SK-MEL-5 (cell line): ENCODE results near the gene ARL5C. TPM values are rescaled to one million over a fixed set of nuclear protein-coding genes. Genes with fewer than 3 reads are reported as not detected.
"Not testable (repeated sequence)": the region's sequence is repeated elsewhere in the genome, so short reads cannot be mapped to it uniquely, and the experiment has no call there.

ENCODE experiments used
- DNase-seq: peaks from one replicate; pipeline ENCODE4 v3.0.0-alpha.2; 2016; ENCODE audit warnings: low read depth, low spot score
- in situ Hi-C: cut with HindIII; loops from 2 replicates; pipeline ENCODE4 v1.10.0; 2016; ENCODE audit warnings: low sequenced_read_pairs, high pct_unique_total_duplicates, low pct_unique_long_range_greater_than_20kb
- total RNA-seq: library from RNA; depleted of rRNA; stranded (reverse); fragments of >200 nt; shearing (Covaris generic); gene quantifications from 2 replicates; pipeline ENCODE4 v1.2.3, GENCODE V29; 2014

Gene ARL5C
- total RNA-seq, 1 experiment from 2014 or later = not detected

GRCh38 chr17:39173526-39174274, 7.7 kb upstream of the ARL5C start:
- in situ Hi-C loops = no loop called here
- DNase-seq = no peak

- in situ Hi-C loops = no loop called here
- no peak for DNase-seq
Observed at GRCh38 chr17:39173080-39173479, 7.1 kb upstream of the ARL5C start.

GRCh38 chr17:39171933-39172332, 6.0 kb upstream of the ARL5C start:
- no peak for DNase-seq
- in situ Hi-C loops = no loop called here

- in situ Hi-C loops = no loop called here
Observed at GRCh38 chr17:39170558-39170957, 4.6 kb upstream of the ARL5C start.

GRCh38 chr17:39170109-39170508, 4.1 kb upstream of the ARL5C start:
- no peak for DNase-seq
- in situ Hi-C loops = no loop called here

More at GRCh38 chr17:39170558-39170957, 4.6 kb upstream of the ARL5C start:
- no peak for DNase-seq

- no peak for DNase-seq
- in situ Hi-C loops = no loop called here
Observed at GRCh38 chr17:39169518-39169917, 3.6 kb upstream of the ARL5C start.

- DNase-seq = no peak
- in situ Hi-C loops = no loop called here
Observed at GRCh38 chr17:39169101-39169500, 3.1 kb upstream of the ARL5C start.

GRCh38 chr17:39168503-39168902, 2.5 kb upstream of the ARL5C start:
- in situ Hi-C loops, DNase-seq: not testable (repeated sequence)

GRCh38 chr17:39167476-39167875, 1.5 kb upstream of the ARL5C start:
- no peak for DNase-seq
- in situ Hi-C loops = no loop called here

- no peak for DNase-seq
- in situ Hi-C loops = no loop called here
Observed at GRCh38 chr17:39166437-39167335, 725 bp upstream of the ARL5C start.

- in situ Hi-C loops = no loop called here
- no peak for DNase-seq
Observed at GRCh38 chr17:39165178-39165840, 652 bp downstream of the ARL5C start.

- in situ Hi-C loops = no loop called here
- DNase-seq = peak; percentile 88
Observed at GRCh38 chr17:39164675-39165143, 1.3 kb downstream of the ARL5C start.

- DNase-seq = no peak
- in situ Hi-C loops = no loop called here
Observed at GRCh38 chr17:39161962-39162361, 4.0 kb downstream of the ARL5C start.

GRCh38 chr17:39158623-39159022, 7.3 kb downstream of the ARL5C start:
- in situ Hi-C loops = no loop called here
- DNase-seq = no peak

- no peak for DNase-seq
- in situ Hi-C loops = no loop called here
Observed at GRCh38 chr17:39156491-39156890, 9.5 kb downstream of the ARL5C start.

- no peak for DNase-seq
- in situ Hi-C loops = no loop called here
Observed at GRCh38 chr17:39155654-39156053, 10.3 kb downstream of the ARL5C start.

- peak; percentile 90 for DNase-seq
- in situ Hi-C loops = no loop called here
Observed at GRCh38 chr17:39153599-39154051, 12.3 kb downstream of the ARL5C start.
